ENCODE data around the gene MATN1. TPM values are rescaled to one million over a fixed set of nuclear protein-coding genes. Genes with fewer than 3 reads are reported as not detected.

Gene MATN1
- polyA plus RNA-seq, 1 donor from 2014 or later = 0.22 TPM

DNA sequence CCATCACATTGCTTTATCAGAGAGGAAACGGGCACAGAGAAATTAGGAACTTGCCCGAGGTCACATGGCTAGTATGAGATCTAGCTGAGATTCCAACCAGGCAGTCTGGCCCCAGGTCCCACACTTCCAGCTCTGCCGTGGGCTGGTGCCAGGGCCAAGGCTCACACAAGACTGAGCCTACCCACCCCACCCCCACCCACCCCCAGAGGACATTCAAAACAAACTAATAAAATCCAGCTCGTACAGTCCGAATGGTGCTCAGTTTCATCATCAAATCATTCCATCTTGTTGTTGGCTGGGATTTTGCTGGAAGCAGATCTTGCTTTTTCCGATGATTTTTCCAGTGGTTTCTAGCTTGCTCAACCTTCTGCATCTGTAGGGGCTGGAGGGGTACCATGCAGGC, 27.9 kb downstream of the MATN1 start:
- H3K4me2 ChIP-seq (ENCODE audit: low read length) = no peak overlapping the region
- H4K20me1 ChIP-seq (ENCODE audit: insufficient read depth) = no peaks in the 10 kb centered on the region

DNA sequence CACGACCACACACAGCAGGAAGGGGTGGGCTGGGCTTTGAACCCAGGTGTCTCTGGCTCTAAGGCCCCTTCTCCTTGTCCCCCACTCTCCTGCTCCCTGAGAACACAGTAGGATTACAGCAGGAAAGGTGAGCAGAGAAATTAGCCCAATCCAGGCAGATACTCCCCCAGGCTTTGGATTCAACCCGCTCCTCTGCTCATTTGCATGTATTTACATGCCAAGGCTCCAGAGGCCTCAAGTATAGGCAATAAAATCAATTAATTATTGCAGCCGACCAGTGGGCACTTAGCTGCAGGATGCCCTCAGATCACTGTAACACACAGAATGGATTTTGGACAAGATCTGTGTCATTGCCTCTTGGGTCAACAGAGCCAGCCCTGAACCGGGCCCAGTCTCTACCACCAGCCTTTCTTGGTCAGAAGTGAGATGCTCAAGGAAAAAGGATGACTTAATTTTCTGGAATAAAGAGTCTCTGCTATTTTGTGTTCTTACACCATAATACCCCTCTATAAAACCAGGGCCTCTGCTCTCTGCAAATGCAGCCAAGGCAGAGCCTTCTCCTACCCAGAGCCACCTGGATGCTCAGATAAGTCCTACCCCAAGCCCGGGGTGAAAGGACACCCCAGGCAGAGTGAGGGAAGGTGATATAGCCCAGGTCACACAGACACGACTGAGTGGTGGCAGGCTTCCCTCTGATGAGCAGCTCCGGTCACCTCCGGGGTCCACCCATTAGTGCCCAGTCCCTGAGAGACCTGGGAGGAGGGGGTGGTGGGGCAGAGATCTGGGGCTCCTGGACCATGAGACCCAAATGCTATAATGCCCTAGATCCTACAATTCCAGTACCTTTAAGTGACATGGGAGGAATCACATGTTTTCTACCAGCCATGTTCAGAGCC, 28.9 kb downstream of the MATN1 start:
- no peaks in the 10 kb centered on the region for H3K79me2 ChIP-seq (replicated peaks; ENCODE audit: insufficient read depth, low read length)
- H4K20me1 ChIP-seq (ENCODE audit: insufficient read depth) = no peaks in the 10 kb centered on the region
- H3K4me3 ChIP-seq (ENCODE audit: low read length) = no peak overlapping the region
- H3F3A ChIP-seq (ENCODE audit: insufficient read depth, low read length, poor library complexity, severe bottlenecking) = no peaks in the 10 kb centered on the region
- H3K27ac ChIP-seq (ENCODE audit: low read length) = no peak overlapping the region
- no peaks in the 10 kb centered on the region for H3K27me3 ChIP-seq (ENCODE audit: insufficient read depth, low read depth, low read length)
- no peaks in the 10 kb centered on the region for H3K9me2 ChIP-seq (ENCODE audit: insufficient read depth, low read length)
- TF ChIP-seq EZH2 (IDR thresholded peaks at IDR 0.05; ENCODE audit: borderline replicate concordance, insufficient read depth, low read length, poor library complexity, severe bottlenecking) (no peak), TAF1 (IDR thresholded peaks at IDR 0.05; ENCODE audit: low read depth) (no peak), EP300 (conservative IDR thresholded peaks at IDR 0.05; ENCODE audit: poor library complexity, severe bottlenecking) (no peak), MXI1 (conservative IDR thresholded peaks at IDR 0.05; ENCODE audit: poor library complexity, severe bottlenecking) (no peak), POLR2AphosphoS5 (IDR thresholded peaks at IDR 0.05) (no peak)
- TF ChIP-seq, protein P1, sequence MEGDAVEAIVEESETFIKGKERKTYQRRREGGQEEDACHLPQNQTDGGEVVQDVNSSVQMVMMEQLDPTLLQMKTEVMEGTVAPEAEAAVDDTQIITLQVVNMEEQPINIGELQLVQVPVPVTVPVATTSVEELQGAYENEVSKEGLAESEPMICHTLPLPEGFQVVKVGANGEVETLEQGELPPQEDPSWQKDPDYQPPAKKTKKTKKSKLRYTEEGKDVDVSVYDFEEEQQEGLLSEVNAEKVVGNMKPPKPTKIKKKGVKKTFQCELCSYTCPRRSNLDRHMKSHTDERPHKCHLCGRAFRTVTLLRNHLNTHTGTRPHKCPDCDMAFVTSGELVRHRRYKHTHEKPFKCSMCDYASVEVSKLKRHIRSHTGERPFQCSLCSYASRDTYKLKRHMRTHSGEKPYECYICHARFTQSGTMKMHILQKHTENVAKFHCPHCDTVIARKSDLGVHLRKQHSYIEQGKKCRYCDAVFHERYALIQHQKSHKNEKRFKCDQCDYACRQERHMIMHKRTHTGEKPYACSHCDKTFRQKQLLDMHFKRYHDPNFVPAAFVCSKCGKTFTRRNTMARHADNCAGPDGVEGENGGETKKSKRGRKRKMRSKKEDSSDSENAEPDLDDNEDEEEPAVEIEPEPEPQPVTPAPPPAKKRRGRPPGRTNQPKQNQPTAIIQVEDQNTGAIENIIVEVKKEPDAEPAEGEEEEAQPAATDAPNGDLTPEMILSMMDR (IDR thresholded peaks at IDR 0.05; ENCODE audit: poor library complexity, severe bottlenecking) = no peak
- H2AFZ ChIP-seq (ENCODE audit: low read depth, low read length) = no peak overlapping the region
- H3K9me3 ChIP-seq (ENCODE audit: low read length) = no peaks in the 10 kb centered on the region
- H3K36me3 ChIP-seq (ENCODE audit: insufficient read depth, low read length) = no peaks in the 10 kb centered on the region
- no peak overlapping the region for H3K9ac ChIP-seq (ENCODE audit: low read length)
- H3K4me2 ChIP-seq (ENCODE audit: low read length) = no peak overlapping the region

More for the DNA sequence above, 27.9 kb downstream of the MATN1 start:
- Histone ChIP-seq H3K9ac (ENCODE audit: low read length) (no peak overlapping the region), H3K9me2 (ENCODE audit: insufficient read depth, low read length) (no peaks in the 10 kb centered on the region), H3K36me3 (ENCODE audit: insufficient read depth, low read length) (no peaks in the 10 kb centered on the region), H3K27ac (ENCODE audit: low read length) (no peak overlapping the region), H3F3A (ENCODE audit: insufficient read depth, low read length, poor library complexity, severe bottlenecking) (no peaks in the 10 kb centered on the region), H3K79me2 (replicated peaks; ENCODE audit: insufficient read depth, low read length) (no peaks in the 10 kb centered on the region), H3K9me3 (ENCODE audit: low read length) (no peaks in the 10 kb centered on the region), H3K27me3 (ENCODE audit: insufficient read depth, low read depth, low read length) (no peaks in the 10 kb centered on the region), H3K4me3 (ENCODE audit: low read length) (no peak overlapping the region), H2AFZ (ENCODE audit: low read depth, low read length) (no peak overlapping the region)
- TF ChIP-seq EZH2 (IDR thresholded peaks at IDR 0.05; ENCODE audit: borderline replicate concordance, insufficient read depth, low read length, poor library complexity, severe bottlenecking) (no peak), TAF1 (IDR thresholded peaks at IDR 0.05; ENCODE audit: low read depth) (no peak), SMC3 (conservative IDR thresholded peaks at IDR 0.05; ENCODE audit: poor library complexity) (no peak), POLR2AphosphoS5 (IDR thresholded peaks at IDR 0.05) (no peak), MXI1 (conservative IDR thresholded peaks at IDR 0.05; ENCODE audit: poor library complexity, severe bottlenecking) (no peak), RAD21 (conservative IDR thresholded peaks at IDR 0.05) (no peak), EP300 (conservative IDR thresholded peaks at IDR 0.05; ENCODE audit: poor library complexity, severe bottlenecking) (no peak)
- TF ChIP-seq, protein P1 (IDR thresholded peaks at IDR 0.05; ENCODE audit: poor library complexity, severe bottlenecking) = no peak
- TF ChIP-seq, protein P2, sequence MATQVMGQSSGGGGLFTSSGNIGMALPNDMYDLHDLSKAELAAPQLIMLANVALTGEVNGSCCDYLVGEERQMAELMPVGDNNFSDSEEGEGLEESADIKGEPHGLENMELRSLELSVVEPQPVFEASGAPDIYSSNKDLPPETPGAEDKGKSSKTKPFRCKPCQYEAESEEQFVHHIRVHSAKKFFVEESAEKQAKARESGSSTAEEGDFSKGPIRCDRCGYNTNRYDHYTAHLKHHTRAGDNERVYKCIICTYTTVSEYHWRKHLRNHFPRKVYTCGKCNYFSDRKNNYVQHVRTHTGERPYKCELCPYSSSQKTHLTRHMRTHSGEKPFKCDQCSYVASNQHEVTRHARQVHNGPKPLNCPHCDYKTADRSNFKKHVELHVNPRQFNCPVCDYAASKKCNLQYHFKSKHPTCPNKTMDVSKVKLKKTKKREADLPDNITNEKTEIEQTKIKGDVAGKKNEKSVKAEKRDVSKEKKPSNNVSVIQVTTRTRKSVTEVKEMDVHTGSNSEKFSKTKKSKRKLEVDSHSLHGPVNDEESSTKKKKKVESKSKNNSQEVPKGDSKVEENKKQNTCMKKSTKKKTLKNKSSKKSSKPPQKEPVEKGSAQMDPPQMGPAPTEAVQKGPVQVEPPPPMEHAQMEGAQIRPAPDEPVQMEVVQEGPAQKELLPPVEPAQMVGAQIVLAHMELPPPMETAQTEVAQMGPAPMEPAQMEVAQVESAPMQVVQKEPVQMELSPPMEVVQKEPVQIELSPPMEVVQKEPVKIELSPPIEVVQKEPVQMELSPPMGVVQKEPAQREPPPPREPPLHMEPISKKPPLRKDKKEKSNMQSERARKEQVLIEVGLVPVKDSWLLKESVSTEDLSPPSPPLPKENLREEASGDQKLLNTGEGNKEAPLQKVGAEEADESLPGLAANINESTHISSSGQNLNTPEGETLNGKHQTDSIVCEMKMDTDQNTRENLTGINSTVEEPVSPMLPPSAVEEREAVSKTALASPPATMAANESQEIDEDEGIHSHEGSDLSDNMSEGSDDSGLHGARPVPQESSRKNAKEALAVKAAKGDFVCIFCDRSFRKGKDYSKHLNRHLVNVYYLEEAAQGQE (IDR thresholded peaks at IDR 0.05; ENCODE audit: borderline replicate concordance) = no peak

Measured in neural cell (in vitro differentiated cells).